ACC112 (cell line): Measurements from ENCODE around the gene ITGB7.

Source experiments
- H2AFZ ChIP-seq: fragments of 200-600 bp; sonication (generic); one replicate; pipeline ENCODE4 v1.6.0; 2017; ENCODE audit warnings: antibody characterized with exemption, low read length; ENCODE audit not compliant: unreplicated experiment
- H3K27ac ChIP-seq: fragments of 200-600 bp; sonication (generic); 2 replicates; pipeline ENCODE4 v1.5.1; 2014; ENCODE audit warnings: low read depth, mild to moderate bottlenecking, antibody characterized with exemption, low read length, moderate library complexity
- H3K27me3 ChIP-seq: fragments of 200-600 bp; sonication (generic); 2 replicates; pipeline ENCODE4 v1.6.1; 2014; ENCODE audit warnings: mild to moderate bottlenecking, antibody characterized with exemption, low read length, moderate library complexity, mixed read lengths; ENCODE audit not compliant: insufficient read depth
- H3K36me3 ChIP-seq: fragments of 200-600 bp; sonication (generic); 2 replicates; pipeline ENCODE4 v1.6.1; 2016; ENCODE audit warnings: mild to moderate bottlenecking, antibody characterized with exemption, low read length, moderate library complexity, mixed read lengths; ENCODE audit not compliant: insufficient read depth
- H3K4me1 ChIP-seq: fragments of 200-600 bp; sonication (generic); one replicate; pipeline ENCODE4 v1.6.1; 2016; ENCODE audit warnings: low read length, mixed read lengths; ENCODE audit not compliant: insufficient read depth, unreplicated experiment, control insufficient read depth
- H3K4me3 ChIP-seq: fragments of 200-600 bp; sonication (generic); 2 replicates; pipeline ENCODE4 v1.5.1; 2014; ENCODE audit warnings: mild to moderate bottlenecking, low read depth, low read length
- H3K79me2 ChIP-seq: fragments of 200-600 bp; sonication (generic); one replicate; pipeline ENCODE4 v1.6.0; 2016; ENCODE audit warnings: low read length; ENCODE audit not compliant: control insufficient read depth, unreplicated experiment, insufficient read depth

The ITGB7 gene

GRCh38 chr12:53215497-53215896 is 8.4 kb upstream of the ITGB7 start:
- Histone ChIP-seq H3K36me3 (peaks cover 13% of the 10 kb centered on the region; the same call in 1 of the 2 replicates), H3K79me2 (peaks cover 37% of the 10 kb centered on the region), H3K27ac (no peak overlapping the region), H3K27me3 (no peaks in the 10 kb centered on the region), H2AFZ (no peak overlapping the region), H3K4me3 (no peak overlapping the region), H3K4me1 (peaks cover 47% of the 10 kb centered on the region)

GRCh38 chr12:53214687-53215455 is 7.8 kb upstream of the ITGB7 start:
- H3K27me3 ChIP-seq: no peaks in the 10 kb centered on the region
- H3K79me2 ChIP-seq: peaks cover 37% of the 10 kb centered on the region
- peaks cover 47% of the 10 kb centered on the region for H3K4me1 ChIP-seq
- no peak overlapping the region for H3K4me3 ChIP-seq
- H3K36me3 ChIP-seq: peaks cover 15% of the 10 kb centered on the region; the same call in 1 of the 2 replicates
- no peak overlapping the region for H3K27ac ChIP-seq
- H2AFZ ChIP-seq: no peak overlapping the region

- Histone ChIP-seq H3K27ac (no peak overlapping the region), H3K4me1 (peaks cover 47% of the 10 kb centered on the region), H3K27me3 (no peaks in the 10 kb centered on the region), H3K79me2 (peaks cover 34% of the 10 kb centered on the region), H3K4me3 (no peak overlapping the region), H2AFZ (no peak overlapping the region), H3K36me3 (peaks cover 15% of the 10 kb centered on the region; the same call in 1 of the 2 replicates)
Measured at GRCh38 chr12:53214221-53214620, 7.2 kb upstream of the ITGB7 start.

- Histone ChIP-seq H3K36me3 (peaks cover 15% of the 10 kb centered on the region; the same call in 1 of the 2 replicates), H3K27ac (peak overlapping the region; percentile 32; the same call in 1 of the 2 replicates), H3K27me3 (no peaks in the 10 kb centered on the region), H3K4me1 (peaks cover 46% of the 10 kb centered on the region), H2AFZ (no peak overlapping the region), H3K4me3 (no peak overlapping the region), H3K79me2 (peaks cover 27% of the 10 kb centered on the region)
Measured at GRCh38 chr12:53213348-53213747, 6.3 kb upstream of the ITGB7 start.

- H3K4me3 ChIP-seq: no peak overlapping the region
Measured at GRCh38 chr12:53212931-53213330, 5.9 kb upstream of the ITGB7 start.

GRCh38 chr12:53211476-53212381 is 4.7 kb upstream of the ITGB7 start:
- Histone ChIP-seq H3K79me2 (peaks cover 12% of the 10 kb centered on the region), H3K27ac (no peak overlapping the region), H3K36me3 (peaks cover 15% of the 10 kb centered on the region; the same call in 1 of the 2 replicates), H3K4me1 (peaks cover 32% of the 10 kb centered on the region), H2AFZ (no peak overlapping the region), H3K4me3 (no peak overlapping the region), H3K27me3 (no peaks in the 10 kb centered on the region)

More at GRCh38 chr12:53212931-53213330, 5.9 kb upstream of the ITGB7 start:
- no peak overlapping the region for H2AFZ ChIP-seq
- peaks cover 22% of the 10 kb centered on the region for H3K79me2 ChIP-seq
- H3K27me3 ChIP-seq: no peaks in the 10 kb centered on the region
- H3K27ac ChIP-seq: peak overlapping the region; percentile 32; the same call in 1 of the 2 replicates
- H3K36me3 ChIP-seq: peaks cover 15% of the 10 kb centered on the region; the same call in 1 of the 2 replicates
- H3K4me1 ChIP-seq: peaks cover 41% of the 10 kb centered on the region

- H3K4me3 ChIP-seq: no peak overlapping the region
- peaks cover 32% of the 10 kb centered on the region for H3K4me1 ChIP-seq
- H3K36me3 ChIP-seq: peaks cover 15% of the 10 kb centered on the region; the same call in 1 of the 2 replicates
- H3K79me2 ChIP-seq: peaks cover 3% of the 10 kb centered on the region
- H2AFZ ChIP-seq: no peak overlapping the region
- H3K27ac ChIP-seq: no peak overlapping the region
- no peaks in the 10 kb centered on the region for H3K27me3 ChIP-seq
Measured at GRCh38 chr12:53210843-53211242, 3.8 kb upstream of the ITGB7 start.

- H3K27ac ChIP-seq: no peak overlapping the region
- no peaks in the 10 kb centered on the region for H3K27me3 ChIP-seq
- H3K4me3 ChIP-seq: no peak overlapping the region
- peaks cover 25% of the 10 kb centered on the region for H3K4me1 ChIP-seq
- no peak overlapping the region for H2AFZ ChIP-seq
- H3K36me3 ChIP-seq: peaks cover 15% of the 10 kb centered on the region; the same call in 1 of the 2 replicates
- H3K79me2 ChIP-seq: no peaks in the 10 kb centered on the region
Measured at GRCh38 chr12:53208877-53209463, 1.9 kb upstream of the ITGB7 start.

- H3K79me2 ChIP-seq: no peaks in the 10 kb centered on the region
- H2AFZ ChIP-seq: no peak overlapping the region
- no peaks in the 10 kb centered on the region for H3K27me3 ChIP-seq
- peaks cover 25% of the 10 kb centered on the region for H3K4me1 ChIP-seq
- H3K4me3 ChIP-seq: no peak overlapping the region
- H3K27ac ChIP-seq: no peak overlapping the region
- peaks cover 15% of the 10 kb centered on the region; the same call in 1 of the 2 replicates for H3K36me3 ChIP-seq
Measured at GRCh38 chr12:53208435-53208834, 1.4 kb upstream of the ITGB7 start.

- Histone ChIP-seq H3K27ac (peak overlapping the region; percentile 73), H3K27me3 (no peaks in the 10 kb centered on the region), H3K4me1 (peaks cover 19% of the 10 kb centered on the region), H2AFZ (peak overlapping the region; percentile 58), H3K36me3 (peaks cover 5% of the 10 kb centered on the region; the same call in 1 of the 2 replicates), H3K4me3 (0 out of 2 replicates have a peak overlapping the region, but pooled peaks have one; percentile 27), H3K79me2 (no peaks in the 10 kb centered on the region)
Measured at GRCh38 chr12:53205747-53206419, 1.2 kb downstream of the ITGB7 start.
